GM19438 (cell line): ENCODE data around the gene LHX5.

Experiments used
- ATAC-seq: cut with Tn5 transposase; IDR thresholded peaks from one replicate; pipeline ENCODE4 v1.9.1; 2021; ENCODE audit warnings: low read depth; ENCODE audit not compliant: unreplicated experiment

The LHX5 gene

GRCh38 chr12:113478351-113479011 lies 6.8 kb upstream of the LHX5 start:
- ATAC-seq = no peak

- ATAC-seq = no peak
These were observed 6.2 kb upstream of the LHX5 start for GRCh38 chr12:113477842-113478215.

- ATAC-seq = no peak
These were observed 5.6 kb upstream of the LHX5 start for GRCh38 chr12:113477171-113477841.

- ATAC-seq = no peak
These were observed 4.7 kb upstream of the LHX5 start for GRCh38 chr12:113476176-113476986.

GRCh38 chr12:113475451-113476175 lies 3.9 kb upstream of the LHX5 start:
- no peak for ATAC-seq

- no peak for ATAC-seq
These were observed 3.2 kb upstream of the LHX5 start for GRCh38 chr12:113474635-113475436.

- no peak for ATAC-seq
These were observed 2.3 kb upstream of the LHX5 start for GRCh38 chr12:113473942-113474341.

GRCh38 chr12:113473400-113473799 lies 1.7 kb upstream of the LHX5 start:
- no peak for ATAC-seq

GRCh38 chr12:113472191-113473121 lies 785 bp upstream of the LHX5 start:
- no peak for ATAC-seq

GRCh38 chr12:113470871-113471618 lies 626 bp downstream of the LHX5 start:
- no peak for ATAC-seq

- ATAC-seq = no peak
These were observed 1.5 kb downstream of the LHX5 start for GRCh38 chr12:113469949-113470743.

- no peak for ATAC-seq
These were observed 2.3 kb downstream of the LHX5 start for GRCh38 chr12:113469224-113469948.

- ATAC-seq = no peak
These were observed 3.1 kb downstream of the LHX5 start for GRCh38 chr12:113468365-113469223.

- no peak for ATAC-seq
These were observed 3.9 kb downstream of the LHX5 start for GRCh38 chr12:113467502-113468364.

GRCh38 chr12:113467142-113467501 lies 4.5 kb downstream of the LHX5 start:
- ATAC-seq = no peak
